ENCODE data around the gene HOXA3.

The HOXA3 gene

DNA sequence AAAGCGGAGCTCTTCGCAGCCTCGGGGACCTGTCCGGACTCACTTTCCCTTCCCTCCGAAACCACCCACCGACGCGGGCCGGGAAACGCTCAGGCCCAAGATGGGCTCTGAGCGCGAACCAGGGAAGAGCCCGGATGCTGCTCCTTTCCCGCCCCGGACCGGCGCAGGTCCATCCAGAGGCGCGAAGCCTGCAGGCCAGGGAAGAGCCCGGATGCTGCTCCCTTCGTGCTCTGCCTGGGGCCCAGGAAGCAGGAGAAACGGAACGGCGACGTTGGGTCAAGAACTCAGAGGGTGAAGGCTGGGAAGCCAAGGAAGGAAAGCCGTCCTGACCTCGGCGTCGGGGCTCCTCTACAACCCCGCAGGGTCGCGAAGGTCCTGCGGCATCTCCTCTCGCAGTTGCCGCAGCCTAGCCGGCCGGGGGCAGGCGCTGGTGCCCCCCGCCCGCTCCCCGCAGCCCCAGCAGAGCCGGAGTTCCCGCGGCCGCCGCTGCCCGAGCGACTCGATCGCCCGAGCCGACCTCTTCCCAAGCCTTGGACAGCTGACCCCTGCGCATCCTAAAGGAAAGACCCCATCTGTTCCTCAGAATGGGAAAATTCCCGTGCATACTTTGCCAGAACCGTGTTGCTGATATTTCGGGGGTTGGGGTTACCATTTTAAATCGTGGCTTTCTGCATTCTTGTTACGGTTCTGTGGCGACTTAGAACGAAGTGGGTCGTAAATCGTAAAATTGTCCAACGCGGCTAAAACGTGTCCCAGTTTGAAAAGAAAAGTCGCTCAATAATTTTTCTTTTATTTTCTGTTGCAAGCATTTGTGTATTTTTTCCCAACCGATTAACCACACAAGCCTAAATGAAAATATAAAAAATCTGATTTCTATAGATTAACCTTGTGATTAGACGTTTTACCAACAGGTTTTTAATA, 64.1 kb downstream of the HOXA3 start:
- no peak for ATAC-seq
- no peak for DNase-seq

DNA sequence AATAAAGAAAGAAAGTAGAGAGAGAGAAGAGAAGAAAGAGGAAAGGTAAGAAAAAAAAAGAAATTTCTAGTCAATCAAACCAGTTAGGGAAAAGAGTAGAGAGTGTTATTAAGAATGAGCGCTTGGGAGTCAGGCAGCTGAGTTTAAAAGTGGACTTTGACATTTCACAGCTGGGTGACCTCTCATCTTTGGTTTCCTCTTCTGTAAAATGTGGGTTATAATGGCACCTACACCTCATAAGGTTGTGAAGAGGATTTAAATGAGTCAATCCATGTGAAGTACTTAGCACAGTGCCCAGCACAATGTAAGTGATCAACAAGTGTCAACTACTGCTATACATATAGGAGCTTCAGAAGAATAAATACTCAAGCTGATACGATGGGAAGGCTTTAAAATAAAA, 68.7 kb downstream of the HOXA3 start:
- no peak for DNase-seq
- ATAC-seq, result no peak

GRCh38 chr7:27082171-27082570, 70.2 kb downstream of the HOXA3 start:
- ATAC-seq (no peak), DNase-seq (no peak)

- ATAC-seq (no peak), DNase-seq (no peak)
Observed at GRCh38 chr7:27080844-27081436, 71.4 kb downstream of the HOXA3 start.

DNA sequence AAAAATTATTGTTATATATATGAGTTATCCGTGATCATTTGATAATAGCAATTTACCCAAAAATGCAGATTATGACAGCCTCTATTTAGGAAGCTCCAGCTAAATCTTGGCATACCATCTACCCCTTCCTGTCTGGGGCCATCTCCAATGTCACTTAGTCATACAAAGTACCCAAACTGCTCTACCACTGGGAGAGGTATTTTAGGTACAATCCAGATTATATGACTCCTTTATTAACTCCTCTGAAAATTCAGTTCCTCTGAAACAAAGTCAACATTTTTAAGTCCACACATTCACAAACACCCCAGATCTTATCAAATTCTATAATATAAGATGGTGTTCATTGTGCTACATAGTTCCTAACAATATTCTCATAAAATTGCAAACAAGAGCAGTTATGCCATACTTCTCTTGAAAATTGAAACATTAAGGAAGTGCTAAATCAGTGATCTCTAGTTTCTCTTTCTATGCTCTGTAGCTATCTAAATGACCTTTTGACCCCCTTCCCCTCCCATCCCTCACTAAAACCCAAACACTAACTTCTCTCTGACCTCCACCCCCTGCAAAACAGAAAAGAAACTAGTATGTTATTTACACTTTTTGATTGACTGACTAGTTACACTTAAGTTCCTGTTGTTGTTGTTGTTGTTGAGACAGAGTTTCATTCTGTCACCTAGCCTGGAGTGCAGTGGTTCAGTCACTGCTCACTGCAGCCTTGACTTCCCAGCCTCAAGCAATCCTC, 73.0 kb downstream of the HOXA3 start:
- DNase-seq, result no peak
- ATAC-seq, result no peak

DNA sequence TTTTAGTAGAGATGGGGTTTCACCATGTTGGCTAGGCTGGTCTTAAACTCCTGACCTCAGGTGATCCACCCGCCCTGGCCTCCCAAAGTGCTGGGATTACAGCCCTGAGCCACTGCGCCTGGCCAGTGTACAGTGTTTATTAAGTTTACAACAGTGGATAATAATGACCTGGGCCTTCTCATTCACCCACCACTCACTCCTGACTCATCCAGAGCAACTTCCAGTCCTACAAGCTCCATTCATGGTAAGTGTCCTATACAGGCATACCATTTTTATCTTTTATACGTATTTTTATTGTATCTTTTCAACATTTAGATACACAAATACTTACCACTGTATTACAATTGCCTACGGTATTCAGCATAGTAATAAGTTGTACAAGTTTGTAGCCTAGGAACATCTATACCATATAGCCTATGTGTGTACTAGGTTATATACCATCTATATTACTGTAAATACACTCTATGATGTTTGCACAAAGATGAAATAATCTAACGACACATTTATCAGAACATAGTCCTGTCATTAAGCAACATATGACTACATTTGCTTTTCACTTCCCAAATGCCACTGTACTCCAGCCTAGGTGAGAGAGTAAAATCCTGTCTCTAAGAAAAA, 73.7 kb downstream of the HOXA3 start:
- ATAC-seq (no peak), DNase-seq (no peak)

- DNase-seq (no peak), ATAC-seq (no peak)
Observed at GRCh38 chr7:27073076-27073475, 79.3 kb downstream of the HOXA3 start.

DNA sequence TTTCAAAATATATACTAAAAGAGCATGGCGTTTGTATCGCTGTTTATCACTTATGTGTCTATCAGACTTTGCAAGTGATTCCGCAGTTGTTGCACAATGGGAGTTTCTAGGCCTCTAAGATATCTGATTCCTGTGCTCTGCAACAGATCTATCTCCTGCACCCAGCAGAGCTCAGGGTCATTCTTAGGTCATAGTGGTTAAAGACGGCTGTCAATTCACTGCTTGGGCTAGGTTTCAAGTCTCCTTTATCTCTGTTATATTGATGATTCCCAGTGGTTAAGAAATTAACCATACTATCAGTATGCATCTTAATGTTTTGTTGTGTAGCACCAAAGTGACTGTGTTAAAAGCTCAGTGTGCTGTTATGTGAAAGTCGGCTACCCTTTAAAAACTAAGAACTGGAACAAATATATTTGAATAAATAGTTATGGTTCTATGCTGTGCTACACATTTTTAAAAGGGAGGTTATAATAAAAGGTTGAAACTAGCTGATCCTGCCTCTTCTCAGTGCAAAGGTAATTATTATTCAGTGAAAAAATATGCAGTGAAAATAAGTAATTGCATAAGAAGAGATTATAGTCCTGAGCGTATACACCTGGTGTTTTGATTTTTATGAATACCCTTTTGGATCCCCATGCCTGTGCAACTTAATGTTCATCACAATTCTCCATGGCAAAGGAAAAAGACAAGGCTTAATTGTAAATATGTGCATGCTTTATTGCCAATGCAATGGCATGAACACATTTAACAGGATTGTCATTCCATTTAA, 80.6 kb downstream of the HOXA3 start:
- DNase-seq (no peak), ATAC-seq (no peak)

DNA sequence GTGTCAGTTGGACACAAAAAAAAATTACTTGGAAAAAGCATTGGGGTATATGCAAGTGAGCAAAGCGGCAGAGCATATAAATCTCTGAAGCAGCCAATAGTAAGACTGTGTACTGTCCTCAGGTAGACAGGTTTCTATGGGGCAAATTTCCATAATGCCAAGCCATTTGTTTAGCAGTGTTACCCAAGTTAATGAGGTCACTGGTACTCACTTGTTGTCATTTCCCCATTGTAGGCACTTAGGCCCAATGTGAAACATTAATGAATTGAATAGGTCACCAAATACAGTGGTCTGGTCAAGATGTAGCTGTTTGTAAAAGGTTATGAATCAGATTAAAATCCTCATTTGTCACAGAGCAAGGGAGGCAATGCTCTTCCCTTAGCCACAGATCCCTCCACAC, 84.1 kb downstream of the HOXA3 start:
- ATAC-seq (no peak), DNase-seq (no peak)

- ATAC-seq (no peak), DNase-seq (no peak)
Observed at GRCh38 chr7:27066148-27066547, 86.2 kb downstream of the HOXA3 start.

DNA sequence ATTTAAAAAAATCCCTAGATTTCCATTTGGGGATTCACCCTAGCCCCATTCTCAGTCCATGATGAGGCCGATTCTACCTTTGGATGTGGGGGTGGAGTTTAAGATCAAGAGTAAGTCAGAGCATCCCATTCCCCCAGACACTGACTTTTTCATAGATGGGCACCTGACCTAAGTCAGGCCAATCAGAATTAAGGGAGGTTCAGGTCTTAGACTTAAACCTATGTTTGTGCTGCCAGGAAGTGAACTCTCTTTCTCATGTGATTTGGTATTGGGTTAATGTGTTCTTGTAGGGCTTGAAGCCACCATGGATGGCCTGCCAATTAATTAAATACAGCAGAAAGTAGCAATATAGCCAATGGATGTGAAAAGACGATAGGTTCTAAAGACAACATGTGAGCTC, 86.7 kb downstream of the HOXA3 start:
- ATAC-seq, result no peak
- DNase-seq, result no peak

- DNase-seq, result no peak
- no peak for ATAC-seq
Observed at GRCh38 chr7:27064661-27065060, 87.7 kb downstream of the HOXA3 start.

DNA sequence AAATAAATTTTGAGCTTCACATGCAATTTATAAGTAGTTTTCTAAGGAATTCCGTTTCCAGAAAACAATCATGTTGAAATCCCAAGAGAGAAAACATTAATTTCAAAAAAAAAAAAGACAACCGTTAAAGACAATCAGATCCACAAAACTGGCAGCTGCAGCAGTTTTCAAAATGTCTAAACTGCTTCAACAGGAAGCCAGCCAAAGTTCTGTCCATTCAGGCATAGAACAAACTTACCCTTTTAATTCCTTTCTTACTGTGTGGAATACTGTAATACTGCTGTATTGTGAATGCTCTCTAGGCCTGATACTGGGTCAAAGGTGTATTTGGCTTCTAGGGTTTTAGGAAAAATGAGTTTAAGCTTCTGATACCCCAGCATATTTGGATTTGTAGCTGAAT, 88.2 kb downstream of the HOXA3 start:
- ATAC-seq, result no peak

GRCh38 chr7:27062946-27063345, 89.4 kb downstream of the HOXA3 start:
- DNase-seq, result no peak
- no peak for ATAC-seq

More for the DNA sequence above, 88.2 kb downstream of the HOXA3 start:
- no peak for DNase-seq

Measured in stimulated activated naive CD8-positive, alpha-beta T cell treated with anti-CD3 and anti-CD28 coated beads, Interleukin-15, Interleukin-2, amounts not matched to agents 100 U/mL and 50 U/mL, for 24 hours (primary cell).